MM.1S (cell line): ENCODE measurements around the gene CNOT10.

ENCODE experiments used
- EZH2 ChIP-seq: fragments of 300-600 bp; sonication (generic); optimal IDR thresholded peaks from 2 replicates; pipeline ENCODE3; 2017; ENCODE audit warnings: low read depth, mild to moderate bottlenecking, antibody characterized with exemption, low read length, mixed read lengths
- EZH2phosphoT487 ChIP-seq: fragments of 300-600 bp; sonication (generic); IDR thresholded peaks from 2 replicates; pipeline ENCODE4 v1.6.1; 2018; ENCODE audit warnings: antibody characterized with exemption, low read length
- TF ChIP-seq, protein P1 (sequence below): fragments of 300-600 bp; sonication (generic); IDR thresholded peaks from 2 replicates; pipeline ENCODE4 v1.5.1; 2016; ENCODE audit warnings: antibody characterized with exemption, low read length, mixed read lengths

DNA sequence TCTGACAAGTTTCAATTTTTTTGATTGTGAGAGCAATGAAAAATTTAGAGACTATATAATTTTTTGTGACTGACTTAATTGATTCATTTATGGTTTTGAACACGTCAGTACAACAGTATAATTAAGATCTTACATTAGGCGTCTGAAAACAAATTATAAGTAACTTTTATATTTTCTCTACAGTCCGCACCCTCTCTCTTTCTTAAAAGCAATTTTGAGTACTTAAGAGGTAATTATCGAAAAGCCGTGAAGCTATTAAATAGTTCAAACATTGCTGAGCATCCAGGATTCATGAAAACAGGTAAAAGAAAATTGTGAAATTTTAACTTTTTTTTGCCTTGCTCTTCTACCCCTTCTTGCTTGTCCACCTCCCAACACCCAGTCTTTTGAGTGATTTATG, 34.9 kb downstream of the CNOT10 start:
- TF ChIP-seq, protein P1, sequence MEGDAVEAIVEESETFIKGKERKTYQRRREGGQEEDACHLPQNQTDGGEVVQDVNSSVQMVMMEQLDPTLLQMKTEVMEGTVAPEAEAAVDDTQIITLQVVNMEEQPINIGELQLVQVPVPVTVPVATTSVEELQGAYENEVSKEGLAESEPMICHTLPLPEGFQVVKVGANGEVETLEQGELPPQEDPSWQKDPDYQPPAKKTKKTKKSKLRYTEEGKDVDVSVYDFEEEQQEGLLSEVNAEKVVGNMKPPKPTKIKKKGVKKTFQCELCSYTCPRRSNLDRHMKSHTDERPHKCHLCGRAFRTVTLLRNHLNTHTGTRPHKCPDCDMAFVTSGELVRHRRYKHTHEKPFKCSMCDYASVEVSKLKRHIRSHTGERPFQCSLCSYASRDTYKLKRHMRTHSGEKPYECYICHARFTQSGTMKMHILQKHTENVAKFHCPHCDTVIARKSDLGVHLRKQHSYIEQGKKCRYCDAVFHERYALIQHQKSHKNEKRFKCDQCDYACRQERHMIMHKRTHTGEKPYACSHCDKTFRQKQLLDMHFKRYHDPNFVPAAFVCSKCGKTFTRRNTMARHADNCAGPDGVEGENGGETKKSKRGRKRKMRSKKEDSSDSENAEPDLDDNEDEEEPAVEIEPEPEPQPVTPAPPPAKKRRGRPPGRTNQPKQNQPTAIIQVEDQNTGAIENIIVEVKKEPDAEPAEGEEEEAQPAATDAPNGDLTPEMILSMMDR: no peak
- TF ChIP-seq EZH2: no peak
- TF ChIP-seq EZH2phosphoT487: no peak
